HUDEP-2 (cell line): ENCODE results near the gene UAP1L1.

Experiments used
- DNase-seq, 76 experiments: peaks; one replicate each; lab custom pipeline; 2025; ENCODE audit not compliant: unreplicated experiment in 76 of 76; lab: John Stamatoyannopoulos, UW

The UAP1L1 gene

DNA sequence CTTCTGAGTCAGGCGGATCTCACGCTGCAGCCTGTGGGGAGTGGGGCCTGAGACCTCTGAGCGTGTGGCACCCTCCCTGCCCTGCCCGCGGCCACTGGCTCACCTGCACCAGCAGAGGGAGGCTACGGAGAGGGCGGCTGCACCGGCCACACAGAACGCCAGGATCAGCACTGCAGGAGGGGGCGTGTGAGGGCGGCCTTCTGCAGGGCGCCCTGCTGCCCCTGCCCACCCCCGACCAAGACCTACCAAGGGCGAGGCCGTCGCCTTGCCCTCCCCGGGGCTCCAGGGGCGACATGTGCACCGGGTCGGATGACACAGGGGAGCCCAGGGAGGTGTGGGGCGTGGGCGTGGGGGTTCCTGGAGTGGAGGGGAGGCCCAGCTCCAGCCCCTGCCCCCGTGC, 36.7 kb upstream of the UAP1L1 start:
- DNase-seq = no peak

GRCh38 chr9:137041124-137041523, 36.2 kb upstream of the UAP1L1 start:
- no peak for DNase-seq

DNA sequence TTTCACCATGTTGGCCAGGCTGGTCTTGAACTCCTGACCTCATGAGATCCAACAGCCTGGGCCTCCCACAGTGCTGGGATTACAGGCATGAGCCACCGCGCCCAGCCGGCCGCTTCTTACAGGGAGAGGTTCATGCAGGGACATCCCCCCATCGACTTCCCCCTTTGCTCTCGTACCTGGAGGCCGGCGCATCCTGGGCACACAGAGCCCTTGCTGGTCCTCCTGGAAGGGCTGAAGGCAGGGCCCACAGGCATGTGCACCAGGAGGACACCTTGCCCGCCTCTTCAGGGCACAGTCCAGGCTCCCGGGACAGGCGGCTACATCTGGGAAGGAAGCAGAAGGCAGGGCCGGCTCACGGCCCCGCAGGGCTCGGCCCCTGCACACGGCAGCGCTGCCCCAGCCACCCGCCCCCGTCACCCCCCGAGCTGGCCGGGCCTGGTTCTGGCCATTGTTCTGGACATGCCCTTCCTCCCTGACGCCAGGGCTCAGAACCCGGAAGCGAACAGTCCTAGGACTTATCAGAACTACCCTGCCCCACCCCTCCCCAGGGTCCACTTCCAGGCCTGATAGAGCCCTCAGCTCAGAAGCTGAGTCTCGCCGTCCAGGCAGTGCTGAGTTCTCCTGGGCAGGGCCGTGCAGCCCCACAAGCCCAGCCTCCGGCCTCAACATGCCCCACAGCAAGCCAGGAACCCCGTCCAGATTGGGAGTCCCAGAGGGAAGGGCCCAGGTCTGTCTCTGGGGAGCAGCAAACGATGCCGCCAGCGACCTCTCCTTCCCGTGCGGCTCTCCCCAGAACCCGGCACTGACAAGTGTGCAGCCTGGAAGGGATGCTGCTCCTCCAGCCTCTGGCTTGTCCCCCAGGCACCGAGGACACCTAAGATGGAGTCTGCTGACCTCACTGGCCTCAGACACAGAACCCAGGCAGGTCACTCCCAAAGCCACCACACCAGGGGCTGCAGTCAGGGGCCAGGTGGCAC, 34.3 kb upstream of the UAP1L1 start:
- DNase-seq = no peak

DNA sequence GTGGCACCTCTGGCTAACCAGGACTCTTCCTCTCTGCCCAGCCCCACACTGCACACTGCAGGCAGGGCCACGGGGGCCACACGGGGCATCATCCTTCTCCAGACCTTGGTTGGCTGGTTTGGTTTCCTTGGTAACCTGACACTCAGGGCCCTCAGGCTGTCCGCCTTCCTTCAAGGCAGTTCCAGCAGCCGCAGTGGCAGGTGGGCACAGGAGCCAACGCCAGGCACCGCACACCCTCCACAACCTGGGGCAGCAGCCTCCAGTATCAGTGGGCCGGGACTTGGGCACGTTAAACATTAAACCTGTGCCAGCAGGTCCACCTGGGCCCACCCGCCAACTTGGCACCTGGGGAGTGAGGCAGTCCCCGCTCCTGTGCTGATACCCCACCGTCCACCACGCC, 33.3 kb upstream of the UAP1L1 start:
- DNase-seq = no peak

- no peak for DNase-seq
These were observed 32.7 kb upstream of the UAP1L1 start for GRCh38 chr9:137044502-137045177.

- DNase-seq = no peak
These were observed 31.8 kb upstream of the UAP1L1 start for GRCh38 chr9:137045294-137046087.

DNA sequence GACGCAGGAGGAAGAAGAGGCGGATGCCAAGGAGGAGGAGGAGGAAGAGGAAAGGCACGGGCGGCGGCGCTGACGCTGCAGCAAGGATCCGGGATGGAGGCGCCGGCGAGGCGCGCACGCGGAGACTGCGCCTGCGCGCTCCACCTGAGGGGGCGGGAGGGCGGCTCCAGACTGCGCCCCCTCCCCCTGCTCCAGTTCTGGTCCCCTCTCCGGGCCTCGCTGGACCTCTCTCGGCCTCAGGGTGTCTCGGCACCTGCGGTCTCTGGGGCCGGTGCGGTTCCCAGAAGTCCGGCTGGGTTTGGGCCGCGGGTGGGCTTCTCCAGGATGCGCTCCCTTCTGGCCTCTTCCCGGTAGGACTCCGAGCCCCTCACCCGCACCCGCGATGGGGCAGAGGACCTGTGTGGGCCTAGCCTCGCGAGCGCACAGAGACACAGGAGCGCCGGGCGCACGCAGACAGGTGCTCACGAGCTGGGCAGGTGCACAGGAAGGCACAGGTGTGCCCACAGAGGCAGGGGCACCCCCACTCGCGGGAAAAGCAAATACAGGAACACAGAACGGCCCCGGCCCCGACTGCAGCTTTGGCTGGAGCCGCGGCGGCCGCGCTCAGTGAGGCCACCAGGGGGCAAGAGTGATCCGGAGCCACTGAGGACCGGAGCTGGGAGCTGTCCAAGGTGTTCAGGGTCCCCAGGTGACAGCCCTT, 31.1 kb upstream of the UAP1L1 start, which contains the start of gene NPDC1:
TSS of gene NPDC1 (minus strand) at position 90 of the 700 bp plus-strand sequence. CDS start 188 bp downstream, outside the sequence.
- peak in 58 of 76 experiments; percentile 8 to 81 (median 53) for DNase-seq

GRCh38 chr9:137048655-137049543, 28.4 kb upstream of the UAP1L1 start:
- DNase-seq = no peak

DNA sequence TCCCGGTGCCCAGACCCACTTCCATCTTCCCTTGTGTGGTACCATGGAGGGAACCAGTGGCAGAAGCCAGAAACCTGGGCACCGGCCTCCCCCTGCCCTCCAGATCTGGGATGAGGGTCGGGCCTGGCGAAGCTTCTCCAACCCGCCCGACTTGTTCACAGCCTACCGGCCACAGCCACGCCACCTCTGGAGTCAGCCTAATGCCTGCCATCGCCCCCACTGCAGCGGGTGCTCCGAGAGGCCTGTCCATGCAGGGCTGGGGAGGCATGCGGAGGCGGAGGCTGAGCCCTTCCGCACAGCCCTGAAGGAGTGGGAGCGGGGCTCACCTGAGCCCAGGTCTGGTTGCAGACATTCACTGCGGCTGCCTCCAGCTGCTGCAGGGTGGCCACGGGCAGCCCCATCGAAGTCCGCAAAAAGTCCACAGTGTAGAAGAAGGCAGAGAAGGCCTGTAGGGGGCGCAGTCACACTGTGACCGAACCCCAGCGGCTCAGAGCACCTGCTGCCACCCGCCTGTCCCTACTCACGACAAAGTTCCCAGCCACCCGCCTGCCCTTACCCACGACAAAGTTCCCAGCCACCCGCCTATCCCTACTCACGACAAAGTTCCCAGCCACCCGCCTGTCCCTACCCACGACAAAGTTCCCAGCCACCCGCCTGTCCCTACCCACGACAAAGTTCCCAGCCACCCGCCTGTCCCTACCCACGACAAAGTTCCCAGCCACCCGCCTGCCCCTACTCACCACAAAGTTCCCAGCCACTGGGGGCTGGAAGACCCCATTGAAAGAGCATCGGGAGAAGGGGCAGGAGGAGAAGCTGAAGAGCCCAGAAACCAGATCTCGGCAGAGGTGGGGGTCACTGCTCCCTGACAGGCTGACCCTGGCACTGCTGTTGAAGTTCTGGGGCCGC, 27.5 kb upstream of the UAP1L1 start:
- DNase-seq = peak in 51 of 76 experiments; percentile 5 to 66 (median 35)

DNA sequence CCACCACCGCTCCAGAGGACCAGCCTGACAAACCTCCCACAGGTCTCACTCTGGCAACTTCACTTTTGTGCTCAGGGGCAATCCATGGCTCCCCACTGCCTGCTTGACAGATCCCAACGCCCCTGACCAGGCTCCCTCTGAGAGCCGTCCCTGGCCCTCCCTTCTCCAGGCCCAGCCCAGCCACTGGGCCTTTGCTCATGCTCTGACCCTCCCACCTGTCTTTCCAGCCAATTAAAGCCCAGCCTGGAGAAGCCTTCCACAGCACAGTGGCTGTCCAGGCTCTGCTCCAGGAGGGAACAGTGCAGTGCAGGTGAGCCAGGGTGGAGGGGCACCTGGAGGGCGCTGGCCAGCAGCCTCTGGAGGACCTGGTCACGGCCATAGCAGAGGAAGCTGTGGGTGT, 26.7 kb upstream of the UAP1L1 start:
- no peak for DNase-seq

- no peak for DNase-seq
These were observed 26.1 kb upstream of the UAP1L1 start for GRCh38 chr9:137051145-137051724.

DNA sequence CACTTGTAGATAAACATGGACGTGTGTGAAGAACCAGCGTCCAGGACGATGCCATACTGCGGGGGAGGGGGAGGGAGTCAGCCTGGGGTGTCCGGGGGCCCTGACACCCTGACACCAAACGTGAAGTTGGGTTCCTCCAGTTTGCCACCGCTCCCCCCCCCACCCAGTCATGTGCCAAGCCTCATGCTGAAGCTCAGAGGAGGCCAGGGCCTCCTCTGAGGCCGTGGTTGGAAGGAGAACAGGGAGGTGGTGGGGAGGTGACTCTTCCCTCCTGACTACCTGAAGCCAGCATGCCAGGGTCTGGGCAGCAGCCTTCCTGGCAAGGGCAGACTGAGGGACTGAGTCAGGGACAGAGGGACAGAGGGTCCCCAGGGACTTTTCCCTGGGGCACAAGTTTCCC, 25.0 kb upstream of the UAP1L1 start:
- no peak for DNase-seq

DNA sequence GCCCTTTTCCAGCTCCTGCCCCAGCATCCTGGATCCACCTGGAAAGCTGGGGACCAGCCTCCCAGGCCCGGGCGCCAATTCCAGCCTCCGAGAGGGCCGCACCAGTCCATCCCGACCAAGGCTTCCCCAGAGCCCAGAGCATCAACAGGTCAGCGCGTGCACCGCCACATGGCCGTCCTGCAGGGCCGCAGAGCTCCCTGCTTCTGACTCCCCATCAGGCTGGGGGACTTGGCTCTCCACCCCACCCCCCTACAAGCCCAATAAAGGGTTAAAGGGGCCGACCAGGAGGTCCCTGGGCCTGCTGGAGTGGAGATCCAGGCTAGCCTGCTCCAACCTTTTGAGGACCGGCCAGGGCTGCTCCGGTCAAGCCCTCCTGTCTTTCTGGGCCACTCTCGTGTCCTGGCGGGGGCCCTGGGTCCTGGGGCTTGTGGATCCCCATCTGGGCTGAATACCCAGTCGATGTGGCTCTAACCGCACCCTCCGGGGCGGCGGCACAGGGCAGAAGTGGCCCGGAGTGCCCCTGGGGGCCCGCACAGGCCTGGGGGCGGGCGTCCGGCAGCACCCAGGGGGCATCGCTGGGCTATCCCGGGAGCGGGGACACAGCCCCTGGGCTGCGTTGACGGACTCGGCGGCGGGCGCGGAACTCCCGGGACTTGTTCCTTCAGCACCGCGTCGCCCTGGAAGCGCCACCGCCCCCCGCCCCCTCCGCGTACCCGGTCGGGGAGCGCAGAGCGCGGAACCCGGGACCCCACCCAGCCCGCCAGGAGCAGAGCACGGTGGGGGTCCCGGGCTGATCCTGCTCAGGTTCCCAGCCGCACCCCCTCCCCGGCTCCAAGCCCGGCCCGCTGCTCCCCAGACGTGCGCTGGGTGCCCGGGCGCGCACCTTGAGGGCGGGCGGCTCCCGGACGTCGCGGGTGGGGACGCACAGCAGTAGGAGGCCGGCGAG, 24.0 kb upstream of the UAP1L1 start:
- DNase-seq = no peak

DNA sequence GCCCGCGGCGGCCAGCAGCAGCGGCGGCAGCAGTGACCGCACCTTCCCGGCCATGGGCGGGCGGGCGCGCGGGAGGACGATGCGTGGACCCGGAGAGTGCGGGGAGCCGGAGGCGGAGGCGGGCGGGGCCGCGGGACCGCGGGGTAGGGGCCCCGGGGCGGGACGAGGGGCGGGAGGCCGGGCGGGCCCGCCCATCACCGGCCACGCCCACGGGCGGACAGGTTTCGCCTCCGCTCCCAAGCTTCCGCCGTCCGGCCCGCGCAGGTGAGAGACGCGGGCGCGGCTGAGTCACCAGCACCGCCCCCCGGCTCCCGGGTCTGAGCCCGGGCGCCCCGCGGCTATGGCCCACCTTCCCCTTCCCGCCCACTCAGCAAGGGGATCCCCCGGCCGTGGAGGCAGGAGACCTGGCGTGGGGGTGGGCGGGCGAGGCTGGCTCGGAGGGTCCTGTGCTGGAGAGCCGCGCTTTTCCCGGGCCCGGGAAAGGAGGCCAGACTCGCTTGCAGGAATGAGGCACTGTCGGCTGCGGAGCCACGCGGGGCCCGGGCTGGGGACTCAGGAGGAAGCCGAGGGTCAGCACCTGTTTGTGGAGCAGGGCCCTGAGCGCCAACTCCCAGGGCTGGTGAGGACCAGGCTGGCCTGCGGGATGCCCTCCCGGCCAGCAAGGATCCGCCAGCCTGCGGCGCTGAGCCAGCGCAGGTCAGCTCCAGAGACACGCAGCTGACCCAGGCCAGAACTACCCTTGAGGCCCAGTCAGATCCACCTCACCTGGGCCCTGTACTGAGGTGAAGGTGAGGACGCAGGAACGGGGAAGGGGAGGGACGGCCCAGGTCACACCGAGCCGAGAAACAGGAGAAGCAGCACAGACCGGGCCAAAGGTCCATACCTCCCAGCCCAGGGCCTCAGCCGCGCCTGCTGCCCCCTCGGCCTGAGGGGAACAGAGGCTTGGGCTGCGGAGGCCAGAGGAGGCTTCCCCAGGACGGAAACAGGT, 23.1 kb upstream of the UAP1L1 start, which contains the start of gene ENTPD2:
TSS of gene ENTPD2 (minus strand) at position 118 of the 988 bp plus-strand sequence. CDS start at position 54, 64 bp downstream.
- DNase-seq = no peak

- no peak for DNase-seq
These were observed 22.4 kb upstream of the UAP1L1 start for GRCh38 chr9:137054932-137055384.
